ENCODE results near the gene VSIG2. TPM values are rescaled to one million over a fixed set of nuclear protein-coding genes. Genes with fewer than 3 reads are reported as not detected.

Gene VSIG2
- total RNA-seq, 3 donors from 2014 or later (not counting 1 experiment from before 2014, with no cell fraction given) = not detected

- no peaks in the 10 kb centered on the region for H3K9me3 Mint-ChIP-seq
- Histone ChIP-seq H3K27me3 (ENCODE audit: control insufficient read depth, insufficient read depth, low read length) (peaks cover 10% of the 10 kb centered on the region), H3K4me1 (ENCODE audit: control insufficient read depth, insufficient read depth, low read length) (peaks cover 16% of the 10 kb centered on the region), H3K4me3 (ENCODE audit: low read length) (peak within 1 kb of the TSS; percentile 48), H3K36me3 (ENCODE audit: control insufficient read depth, insufficient read depth, low read length) (no peaks in the 10 kb centered on the region), H3K9me3 (ENCODE audit: control insufficient read depth, insufficient read depth, low read length) (no peaks in the 10 kb centered on the region), H3K27ac (ENCODE audit: low read length) (no peak within 1 kb of the TSS)
- 3% methylated on average over 57 of the region's 59 CpGs for WGBS (ENCODE audit: insufficient coverage)
- H3K27me3 Mint-ChIP-seq (ENCODE audit: low read depth in 2 of 2) = peaks cover 50 to 57% of the 10 kb centered on the region in 2 donors
- H3K27ac Mint-ChIP-seq = peak within 1 kb of the TSS in 1 of 2 donors; percentile 44
- peak; percentile 71 to 89 for DNase-seq
- no peak for TF ChIP-seq CTCF (IDR thresholded peaks at IDR 0.05)
- no peaks in the 10 kb centered on the region for H3K36me3 Mint-ChIP-seq
- peak; percentile 91 to 96 (median 94) for ATAC-seq
- intact Hi-C loops (cut with micrococcal nuclease) = no loop called here
- peak within 1 kb of the TSS; percentile 84 for H3K4me3 Mint-ChIP-seq
- peaks cover 7 to 21% of the 10 kb centered on the region in 2 donors for H3K4me1 Mint-ChIP-seq
Measured at GRCh38 chr11:124739479-124740276, 12.4 kb downstream of the VSIG2 start, which contains the start of gene NRGN. NRGN (plus strand) TSS chr11:124739942; CDS start chr11:124740085, 143 bp downstream.

GRCh38 chr11:124738713-124739478 lies 13.2 kb downstream of the VSIG2 start:
- no peaks in the 10 kb centered on the region for H3K36me3 Mint-ChIP-seq
- H3K4me1 Mint-ChIP-seq = peaks cover 7 to 21% of the 10 kb centered on the region in 2 donors
- 90% methylated on average over 20 of the region's 21 CpGs for WGBS (ENCODE audit: insufficient coverage)
- Histone ChIP-seq H3K27me3 (ENCODE audit: control insufficient read depth, insufficient read depth, low read length) (peaks cover 10% of the 10 kb centered on the region), H3K9me3 (ENCODE audit: control insufficient read depth, insufficient read depth, low read length) (no peaks in the 10 kb centered on the region), H3K4me1 (ENCODE audit: control insufficient read depth, insufficient read depth, low read length) (peaks cover 16% of the 10 kb centered on the region), H3K36me3 (ENCODE audit: control insufficient read depth, insufficient read depth, low read length) (no peaks in the 10 kb centered on the region), H3K27ac (ENCODE audit: low read length) (no peak overlapping the region), H3K4me3 (ENCODE audit: low read length) (no peak overlapping the region)
- TF ChIP-seq CTCF (IDR thresholded peaks at IDR 0.05) = no peak
- H3K27me3 Mint-ChIP-seq (ENCODE audit: low read depth in 2 of 2) = peaks cover 56 to 58% of the 10 kb centered on the region in 2 donors
- intact Hi-C loops (cut with micrococcal nuclease) = no loop called here
- H3K27ac Mint-ChIP-seq = peak overlapping the region in 1 of 2 donors; percentile 44
- peak overlapping the region; percentile 84 for H3K4me3 Mint-ChIP-seq
- DNase-seq (no peak), ATAC-seq (no peak)
- H3K9me3 Mint-ChIP-seq = no peaks in the 10 kb centered on the region

- Mint-ChIP-seq H3K9me3 (no peaks in the 10 kb centered on the region), H3K4me3 (no peak overlapping the region), H3K36me3 (no peaks in the 10 kb centered on the region), H3K27ac (no peak overlapping the region), H3K27me3 (ENCODE audit: low read depth in 2 of 2) (peaks cover 53 to 63% of the 10 kb centered on the region in 2 donors), H3K4me1 (peaks cover 7 to 21% of the 10 kb centered on the region in 2 donors)
- 84% methylated on average over 6 of the region's 7 CpGs for WGBS (ENCODE audit: insufficient coverage)
- H3K27me3 ChIP-seq (ENCODE audit: control insufficient read depth, insufficient read depth, low read length) = peaks cover 10% of the 10 kb centered on the region
- TF ChIP-seq CTCF (IDR thresholded peaks at IDR 0.05) = no peak
- intact Hi-C loops (cut with micrococcal nuclease) = no loop called here
- H3K9me3 ChIP-seq (ENCODE audit: control insufficient read depth, insufficient read depth, low read length) = no peaks in the 10 kb centered on the region
- peaks cover 16% of the 10 kb centered on the region for H3K4me1 ChIP-seq (ENCODE audit: control insufficient read depth, insufficient read depth, low read length)
- DNase-seq = no peak
- no peak overlapping the region for H3K4me3 ChIP-seq (ENCODE audit: low read length)
- H3K27ac ChIP-seq (ENCODE audit: low read length) = no peak overlapping the region
- ATAC-seq = no peak
- H3K36me3 ChIP-seq (ENCODE audit: control insufficient read depth, insufficient read depth, low read length) = no peaks in the 10 kb centered on the region
Measured at GRCh38 chr11:124737638-124738305, 14.3 kb downstream of the VSIG2 start.

Data from natural killer cell (primary cell).